ENCODE data around the gene FAM9A.

DNA sequence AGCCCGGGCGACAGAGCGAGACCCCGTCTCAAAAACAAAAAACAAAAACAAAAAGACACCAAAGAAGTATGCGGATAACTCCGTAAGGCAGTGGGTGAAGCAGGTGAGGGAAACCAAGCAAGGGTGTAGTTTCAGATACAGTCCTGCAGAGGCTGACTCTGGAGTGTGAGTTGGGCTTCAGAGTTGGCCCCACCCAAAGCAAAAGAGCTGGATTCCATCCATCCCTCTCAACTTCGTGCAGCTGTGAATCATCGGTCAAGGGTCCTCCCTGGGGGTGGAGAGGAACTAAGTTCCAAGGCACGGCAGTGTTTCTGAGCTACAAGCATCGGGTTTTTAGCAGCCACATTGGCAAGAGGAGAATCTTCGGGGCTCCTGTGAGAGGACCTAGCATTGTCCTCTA, 43.9 kb upstream of the FAM9A start:
- no peak for TF ChIP-seq POLR2A (IDR thresholded peaks at IDR 0.05)
- TF ChIP-seq, protein P1, sequence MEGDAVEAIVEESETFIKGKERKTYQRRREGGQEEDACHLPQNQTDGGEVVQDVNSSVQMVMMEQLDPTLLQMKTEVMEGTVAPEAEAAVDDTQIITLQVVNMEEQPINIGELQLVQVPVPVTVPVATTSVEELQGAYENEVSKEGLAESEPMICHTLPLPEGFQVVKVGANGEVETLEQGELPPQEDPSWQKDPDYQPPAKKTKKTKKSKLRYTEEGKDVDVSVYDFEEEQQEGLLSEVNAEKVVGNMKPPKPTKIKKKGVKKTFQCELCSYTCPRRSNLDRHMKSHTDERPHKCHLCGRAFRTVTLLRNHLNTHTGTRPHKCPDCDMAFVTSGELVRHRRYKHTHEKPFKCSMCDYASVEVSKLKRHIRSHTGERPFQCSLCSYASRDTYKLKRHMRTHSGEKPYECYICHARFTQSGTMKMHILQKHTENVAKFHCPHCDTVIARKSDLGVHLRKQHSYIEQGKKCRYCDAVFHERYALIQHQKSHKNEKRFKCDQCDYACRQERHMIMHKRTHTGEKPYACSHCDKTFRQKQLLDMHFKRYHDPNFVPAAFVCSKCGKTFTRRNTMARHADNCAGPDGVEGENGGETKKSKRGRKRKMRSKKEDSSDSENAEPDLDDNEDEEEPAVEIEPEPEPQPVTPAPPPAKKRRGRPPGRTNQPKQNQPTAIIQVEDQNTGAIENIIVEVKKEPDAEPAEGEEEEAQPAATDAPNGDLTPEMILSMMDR (IDR thresholded peaks at IDR 0.05): no peak
